ENCODE measurements around the gene SAA2.
"Not testable (repeated sequence)": the region's sequence is repeated elsewhere in the genome, so short reads cannot be mapped to it uniquely, and the experiment has no call there.

The SAA2 gene

GRCh38 chr11:18247191-18247581 is 1.3 kb downstream of the SAA2 start:
- not testable (repeated sequence) for DNase-seq

GRCh38 chr11:18246379-18247190 is 1.9 kb downstream of the SAA2 start:
- not testable (repeated sequence) for DNase-seq

DNA sequence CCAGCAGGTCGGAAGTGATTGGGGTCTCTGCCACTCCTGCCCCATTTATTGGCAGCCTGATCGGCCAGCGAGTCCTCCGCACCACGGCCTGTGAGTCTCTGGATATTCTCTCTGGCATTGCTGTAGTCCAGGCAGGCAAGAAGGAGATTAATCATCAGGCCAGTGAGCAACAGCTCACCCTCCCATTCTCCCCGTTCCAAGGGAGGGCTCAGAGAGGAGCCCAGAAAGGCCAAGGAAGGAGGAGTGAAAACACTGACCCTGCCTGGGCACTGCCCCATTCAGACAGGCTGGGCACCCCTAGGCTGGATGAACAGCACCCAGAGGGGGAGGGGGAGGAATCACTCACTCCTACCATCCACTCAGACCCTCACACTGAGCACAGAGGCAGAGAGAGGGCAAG is 3.1 kb downstream of the SAA2 start:
- DNase-seq = no peak

DNA sequence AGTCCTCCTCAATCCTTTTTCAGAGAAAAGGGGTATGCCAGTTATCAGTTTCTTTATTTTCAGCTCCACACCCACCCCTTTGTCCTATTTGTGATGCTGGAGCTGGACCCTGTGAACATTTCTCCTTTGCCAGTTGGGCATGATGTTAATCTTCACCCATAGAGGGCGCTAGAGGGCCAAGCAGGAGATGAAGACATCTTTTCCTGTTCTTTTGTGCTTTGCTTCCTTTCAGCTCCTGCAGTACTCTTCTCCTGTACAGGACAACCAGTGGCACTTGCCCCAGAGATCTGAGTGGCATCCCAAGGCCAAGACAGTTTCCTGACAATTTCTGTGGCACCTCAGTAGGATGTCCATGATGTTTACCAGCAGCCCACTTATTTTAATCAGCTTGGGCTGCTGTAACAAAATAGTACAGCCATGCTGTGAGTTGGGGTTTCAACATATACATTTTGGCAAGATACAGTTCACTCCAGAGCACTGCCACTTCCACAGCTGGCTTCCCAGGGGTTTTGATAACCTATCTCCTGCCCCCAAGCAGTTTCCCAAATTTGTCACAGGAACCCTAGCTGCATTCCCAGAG is 4.6 kb downstream of the SAA2 start:
- DNase-seq = peak; percentile 1

DNA sequence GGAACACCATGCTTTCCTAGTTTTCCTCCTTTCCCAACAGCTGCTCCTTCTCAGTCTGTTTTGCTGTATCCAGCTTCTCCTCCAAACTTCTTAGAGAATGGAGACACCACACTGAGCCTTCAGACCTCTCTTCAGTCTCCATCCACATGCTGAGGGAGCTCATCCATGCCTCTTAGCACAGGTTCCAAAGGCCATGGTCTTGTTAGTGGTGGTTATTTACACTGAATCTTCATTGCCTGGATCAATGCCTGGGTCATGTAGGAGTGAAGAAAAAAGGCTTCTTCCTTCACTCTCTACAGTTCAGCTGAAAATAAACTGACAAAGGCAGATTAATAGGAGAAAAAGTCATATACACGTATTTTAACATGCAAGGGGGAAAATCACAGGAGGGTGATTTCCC is 8.8 kb downstream of the SAA2 start:
- DNase-seq = no peak

- no peak for DNase-seq
Observed at GRCh38 chr11:18236664-18237356, 11.7 kb downstream of the SAA2 start, which contains the start of gene SAA4. Gene SAA4 (minus strand): TSS chr11:18236802. CDS start chr11:18235926, 876 bp downstream.

DNA sequence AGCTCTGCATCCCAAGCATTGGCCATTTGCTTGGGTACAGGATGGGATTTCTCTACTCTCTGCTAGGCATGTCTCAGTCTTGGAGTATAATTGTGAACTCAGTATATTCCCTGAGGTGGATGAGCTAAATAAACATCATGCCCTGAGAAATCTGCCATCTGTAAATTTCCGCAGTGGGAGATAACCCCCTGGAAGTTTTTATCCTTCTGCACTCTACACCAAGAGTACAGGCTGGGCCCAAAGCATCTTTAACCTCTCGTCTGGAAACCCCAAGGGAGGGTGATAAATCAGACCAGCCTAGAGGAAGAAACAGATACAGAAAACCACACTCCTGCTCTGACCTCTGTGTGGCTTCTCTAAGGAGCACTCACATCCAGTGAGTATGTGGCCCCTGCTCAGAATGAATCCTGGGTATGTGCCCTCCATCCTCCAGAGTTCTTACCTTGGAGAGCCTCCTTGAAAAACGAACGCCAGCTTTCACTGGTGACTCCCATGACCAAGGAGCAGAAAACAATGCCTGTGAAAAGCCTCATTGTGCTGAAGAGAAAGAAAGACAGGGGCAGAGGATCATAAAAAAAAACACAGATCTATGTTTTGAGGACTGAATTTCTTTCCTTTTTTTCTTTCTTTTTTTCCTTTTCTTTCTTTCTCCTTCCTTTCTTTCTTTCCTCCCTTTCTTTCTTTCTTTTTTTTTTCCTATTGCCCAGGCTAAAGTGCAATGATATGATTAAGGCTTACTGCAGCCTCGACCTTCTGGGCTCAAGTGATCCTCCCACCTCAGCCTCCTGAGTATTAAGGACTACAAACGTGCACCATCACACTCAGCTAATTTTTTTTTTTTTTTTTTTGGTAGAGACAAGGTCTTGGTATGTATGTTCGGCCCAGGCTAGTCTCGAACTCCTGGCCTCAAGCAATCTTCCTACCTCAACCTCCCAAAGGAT is 12.8 kb downstream of the SAA2 start:
- DNase-seq = no peak

DNA sequence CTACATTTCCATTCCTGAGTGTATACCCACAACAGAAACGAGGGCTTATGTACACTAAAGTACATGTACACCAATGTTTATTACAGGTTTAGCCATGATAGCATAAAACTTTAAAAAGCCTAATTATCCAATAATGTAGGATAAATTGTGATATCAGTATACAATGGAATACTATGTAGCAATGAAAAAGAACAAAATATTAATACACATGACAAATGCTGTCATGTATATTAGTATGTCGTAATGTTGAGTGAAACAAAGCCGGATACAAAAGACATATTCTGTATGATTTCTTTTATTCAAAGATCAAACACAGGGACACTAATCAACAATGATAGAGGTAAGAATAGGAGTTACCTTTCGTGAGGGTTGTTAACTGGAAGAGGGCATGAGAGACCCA is 14.6 kb downstream of the SAA2 start:
- DNase-seq = no peak

GRCh38 chr11:18230859-18231258 is 17.6 kb downstream of the SAA2 start:
- DNase-seq = no peak

- DNase-seq = no peak
Observed at GRCh38 chr11:18229501-18229900, 19.0 kb downstream of the SAA2 start.

- no peak for DNase-seq
Observed at GRCh38 chr11:18225913-18226312, 22.6 kb downstream of the SAA2 start.

DNA sequence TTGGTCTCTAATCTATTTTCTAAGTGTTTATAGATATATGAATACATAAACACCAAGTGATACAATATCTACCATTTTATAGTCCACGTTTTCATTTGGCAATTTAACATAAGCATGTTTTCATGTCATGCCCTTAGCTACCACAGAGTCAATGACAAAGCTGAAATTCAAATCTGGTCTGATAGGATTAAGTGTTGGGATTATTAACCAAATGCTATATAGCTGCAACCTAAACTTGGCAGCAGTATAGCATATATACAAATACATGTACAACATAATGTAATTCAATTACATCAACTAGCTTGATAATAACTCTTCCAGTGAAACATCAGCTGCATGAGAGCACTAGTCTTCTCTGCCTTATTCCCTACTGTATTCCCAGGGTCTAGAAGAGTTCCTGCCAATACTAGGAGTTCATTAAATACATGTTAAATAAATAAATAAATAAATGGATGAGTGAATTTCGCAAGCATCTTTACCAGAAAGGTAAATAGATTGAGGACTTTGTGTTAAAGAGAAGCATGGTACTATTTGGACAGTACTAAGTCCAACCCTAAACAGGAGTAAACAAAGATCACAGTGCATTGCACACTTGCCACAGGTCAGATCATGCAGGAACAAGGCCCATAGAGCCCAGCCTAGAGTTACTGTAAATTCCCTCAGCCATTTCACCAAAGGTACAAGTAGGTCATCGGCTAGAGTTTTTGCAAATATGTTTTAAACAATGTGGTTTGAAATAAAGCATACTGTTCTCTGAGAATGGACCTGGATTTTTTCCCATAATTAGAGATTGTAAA is 24.7 kb downstream of the SAA2 start:
- no peak for DNase-seq

DNA sequence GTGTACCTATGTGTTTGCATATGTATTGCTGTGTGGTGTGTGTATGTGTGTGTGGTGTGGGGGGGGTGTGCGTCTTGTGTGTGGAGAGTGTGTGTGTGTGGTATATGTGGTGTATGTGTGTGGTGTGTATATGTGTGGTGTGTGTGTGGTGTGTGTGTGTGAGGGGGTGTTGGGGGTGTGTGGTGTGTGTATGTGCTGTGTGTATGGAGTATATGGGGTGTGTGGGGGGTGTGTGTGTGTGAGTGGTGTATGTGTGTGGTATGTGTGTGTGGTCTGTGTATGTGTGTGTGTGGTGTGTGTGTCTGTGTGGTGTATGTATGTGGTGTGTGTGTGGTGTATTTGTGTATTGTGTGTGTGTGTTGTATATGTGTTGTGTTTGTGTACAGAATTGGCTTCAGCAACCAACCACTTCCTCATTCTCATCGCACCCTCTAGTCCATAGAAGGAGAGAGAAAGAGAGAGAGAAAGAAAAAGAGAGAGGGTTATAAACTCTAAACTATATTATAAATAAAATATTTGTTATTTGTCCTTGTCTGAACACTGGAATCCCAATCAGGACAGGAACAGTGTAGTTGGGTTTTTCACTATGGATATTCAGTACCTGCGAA is 25.6 kb downstream of the SAA2 start:
- no peak for DNase-seq

DNA sequence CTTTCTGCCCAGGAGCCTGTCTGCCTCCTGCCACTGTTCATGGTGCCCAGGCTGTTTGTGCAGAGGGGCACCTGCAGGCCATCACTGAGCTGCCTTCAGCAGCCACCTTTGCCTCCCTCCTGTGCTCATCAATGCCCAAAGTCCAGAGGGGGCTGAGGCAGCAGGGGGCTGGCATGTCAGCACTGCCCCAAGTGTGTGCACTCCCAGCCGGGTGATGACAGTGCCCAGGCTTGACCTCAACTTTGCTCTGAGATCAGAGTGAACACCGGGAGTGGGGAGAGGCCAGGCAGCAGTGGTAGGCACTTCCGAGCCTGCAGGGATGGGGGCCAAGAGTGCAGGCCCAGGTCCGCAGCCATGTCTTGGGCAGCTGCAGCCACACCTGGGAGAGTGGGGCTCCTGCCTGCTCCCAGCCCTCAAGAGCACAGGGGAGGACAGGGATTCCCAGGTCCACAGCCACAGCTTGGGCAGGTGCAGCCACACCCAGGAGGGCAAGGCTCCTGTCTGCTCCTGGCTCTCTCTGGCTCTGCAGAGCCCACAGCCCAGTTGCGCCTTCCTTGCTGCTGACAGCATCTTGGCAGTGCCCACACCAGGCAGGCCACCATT is 27.1 kb downstream of the SAA2 start:
- DNase-seq = no peak

GRCh38 chr11:18209058-18209457 is 39.4 kb downstream of the SAA2 start:
- no peak for DNase-seq

- DNase-seq = no peak
Observed at GRCh38 chr11:18204771-18205170, 43.7 kb downstream of the SAA2 start.

DNA sequence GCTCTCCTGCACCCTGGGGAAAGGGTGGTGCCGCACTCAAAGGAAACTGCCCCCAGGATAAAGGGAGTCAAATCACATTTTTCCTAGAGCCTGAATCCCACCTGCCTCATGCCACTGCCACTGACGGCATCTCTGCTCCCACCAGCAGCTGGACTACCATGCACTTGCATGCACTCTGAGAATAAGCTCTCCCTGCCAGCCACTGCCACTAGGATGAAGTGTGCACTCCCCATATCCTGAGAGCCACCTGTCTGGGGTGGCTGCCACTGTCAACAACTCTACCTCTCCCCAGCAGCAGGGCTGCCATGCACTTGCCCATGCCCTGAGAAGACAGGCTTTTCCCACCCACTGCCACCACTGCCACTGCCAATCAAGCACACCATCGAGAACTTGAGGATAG is 44.2 kb downstream of the SAA2 start:
- no peak for DNase-seq

GRCh38 chr11:18203723-18204122 is 44.7 kb downstream of the SAA2 start:
- DNase-seq = no peak

DNA sequence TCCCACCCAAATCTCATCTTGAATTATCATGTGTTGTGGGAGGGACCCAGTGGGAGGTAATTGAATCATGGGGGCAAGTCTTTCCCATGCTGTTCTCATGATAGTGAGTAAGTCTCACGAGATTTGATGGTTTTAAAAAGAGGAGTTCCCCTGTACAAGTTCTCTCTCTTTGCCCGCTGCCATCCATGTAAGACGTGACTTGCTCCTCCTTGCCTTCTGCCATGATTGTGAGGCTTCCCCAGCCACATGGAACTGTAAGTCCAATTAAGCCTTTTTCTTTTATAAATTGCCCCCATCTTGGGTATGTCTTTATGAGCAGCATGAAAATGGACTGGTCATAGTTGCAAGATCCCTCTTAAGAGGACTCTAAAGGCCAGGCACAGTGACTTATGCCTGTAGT is 50.7 kb downstream of the SAA2 start:
- DNase-seq = not testable (repeated sequence)

GRCh38 chr11:18196532-18196931 is 51.9 kb downstream of the SAA2 start:
- DNase-seq = no peak

Measured in SHP77 treated with DMSO at 0.1 percent for 48 hours (cell line).